ENCODE results near the gene PLAAT2.

DNA sequence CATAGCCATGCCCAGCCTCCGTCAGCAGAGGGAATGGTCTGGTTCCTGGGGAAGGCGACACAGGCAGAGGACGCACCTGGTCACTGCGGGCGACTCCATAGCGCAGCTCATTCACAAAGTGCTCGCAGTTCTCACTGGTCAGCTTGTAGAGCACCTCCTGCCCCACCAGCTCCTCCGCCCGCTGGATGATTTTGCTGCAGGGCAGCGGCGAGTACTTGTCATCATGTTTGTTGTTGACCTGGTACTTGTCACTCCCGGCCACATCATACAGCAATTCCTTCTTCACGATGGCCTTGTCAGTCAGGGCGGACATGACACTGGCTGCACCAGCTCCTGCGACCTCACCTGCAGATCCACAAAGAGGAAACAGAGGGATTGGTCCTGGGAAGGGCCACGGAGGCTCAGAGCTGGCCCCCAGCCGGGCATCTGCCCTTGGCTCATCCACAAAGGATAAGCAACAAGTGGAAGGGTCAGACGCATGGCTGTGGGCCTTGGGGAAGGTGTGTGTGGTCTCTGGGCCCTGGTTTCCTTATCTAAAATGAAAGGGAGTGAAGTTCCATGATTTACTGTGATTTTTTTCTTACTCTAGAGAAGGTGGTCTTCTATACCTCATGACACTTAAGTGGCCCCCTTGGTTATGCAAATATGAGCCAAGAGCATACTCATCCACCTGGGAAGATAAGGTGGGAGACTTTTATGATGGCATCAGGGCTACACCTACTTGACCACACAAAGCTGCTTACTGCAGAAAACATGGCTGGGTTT is 27.0 kb upstream of the PLAAT2 start:
- TF ChIP-seq POLR2AphosphoS5 (IDR thresholded peaks at IDR 0.05; ENCODE audit: low read depth, low read length) (no peak), POLR2A (IDR thresholded peaks at IDR 0.05; ENCODE audit: low read depth, low read length) (no peak), TAF1 (IDR thresholded peaks at IDR 0.05; ENCODE audit: borderline replicate concordance, low read depth, low read length) (no peak)

Measured in GM12892 (cell line).